Endodermal cell (in vitro differentiated cells): ENCODE measurements around the gene MORN2. TPM values are rescaled to one million over a fixed set of nuclear protein-coding genes. Genes with fewer than 3 reads are reported as not detected.

Source experiments
- DNase-seq: peaks from one replicate; pipeline ENCODE4 v3.0.0-alpha.2; 2017
- H3K27ac ChIP-seq: 2 replicates; pipeline ENCODE4 v1.5.1; 2013; ENCODE audit warnings: mild to moderate bottlenecking, low read depth, low read length, moderate library complexity
- H3K27me3 ChIP-seq: 2 replicates; pipeline ENCODE4 v1.6.1; 2013; ENCODE audit warnings: mild to moderate bottlenecking, low read length, moderate library complexity; ENCODE audit not compliant: insufficient read depth, control insufficient read depth, poor library complexity, severe bottlenecking
- H3K36me3 ChIP-seq: 2 replicates; pipeline ENCODE4 v1.7.0; 2013; ENCODE audit warnings: mild to moderate bottlenecking, low read length, moderate library complexity; ENCODE audit not compliant: control insufficient read depth, insufficient read depth
- H3K4me1 ChIP-seq: one replicate; pipeline ENCODE4 v1.7.0; 2013; ENCODE audit warnings: low read length; ENCODE audit not compliant: control insufficient read depth, insufficient read depth
- H3K4me3 ChIP-seq: 2 replicates; pipeline ENCODE4 v1.5.1; 2013; ENCODE audit warnings: mild to moderate bottlenecking, low read length, moderate library complexity
- H3K9ac ChIP-seq: 2 replicates; pipeline ENCODE4 v1.6.1; 2013; ENCODE audit warnings: mild to moderate bottlenecking, low read length, moderate library complexity; ENCODE audit not compliant: poor library complexity, severe bottlenecking; ENCODE audit errors: extremely low read depth
- H3K9me3 ChIP-seq: 2 replicates; pipeline ENCODE4 v1.6.1; 2013; ENCODE audit warnings: mild to moderate bottlenecking, low read length, moderate library complexity; ENCODE audit not compliant: control insufficient read depth
- H3K27ac Mint-ChIP-seq: 2 replicates; pipeline ENCODE4 v1.8.0; 2020; ENCODE audit warnings: mixed read lengths
- H3K27me3 Mint-ChIP-seq: 2 replicates; pipeline ENCODE4 v1.8.0; 2021; ENCODE audit warnings: mild to moderate bottlenecking, mixed read lengths; ENCODE audit not compliant: insufficient read depth
- H3K36me3 Mint-ChIP-seq: 2 replicates; pipeline ENCODE4 v1.8.0; 2020; ENCODE audit warnings: low read depth, mixed read lengths
- H3K4me1 Mint-ChIP-seq: 2 replicates; pipeline ENCODE4 v1.8.0; 2020; ENCODE audit warnings: mixed read lengths
- H3K4me3 Mint-ChIP-seq: 2 replicates; pipeline ENCODE4 v1.8.0; 2020; ENCODE audit warnings: mild to moderate bottlenecking, moderate library complexity, mixed read lengths
- H3K9me3 Mint-ChIP-seq: 2 replicates; pipeline ENCODE4 v1.8.0; 2020; ENCODE audit warnings: mild to moderate bottlenecking, mixed read lengths
- CTCF ChIP-seq: fragments of 200-600 bp; sonication (generic); conservative IDR thresholded peaks from 2 replicates; pipeline ENCODE4 v1.5.0; 2021; ENCODE audit warnings: antibody characterized with exemption, mild to moderate bottlenecking
- WGBS, 2 experiments: methylation state at CpG; one replicate each; pipeline versions ENCODE4 v1.1.5 to v1.1.7; 2013; ENCODE audit warnings: missing lambda C conversion rate in 2 of 2, mixed read lengths in 1 of 2; ENCODE audit not compliant: insufficient coverage in 1 of 2, insufficient read length in 1 of 2; 5-methylcytosine and 5-hydroxymethylcytosine counted together
- total RNA-seq, 2 donors: library from RNA; stranded (reverse); fragmentation: NEBNext Ultra II Directional in 1 of 2; extraction: Animal tissue kit (Norgen Biotek cat#: 25700) in 1 of 2; gene quantifications; 2 replicates in 1 of 2; 3 replicates in 1 of 2; pipeline ENCODE4 v1.2.1, GENCODE V29; 2021

MORN2 gene
- total RNA-seq, 2 donors from 2014 or later = 13.7 to 27.5 TPM

GRCh38 chr2:38900726-38901125 is 24.9 kb downstream of the MORN2 start:
- no peak for DNase-seq
- Mint-ChIP-seq H3K4me3 (no peak overlapping the region), H3K27ac (peak overlapping the region; percentile 58), H3K9me3 (no peaks in the 10 kb centered on the region), H3K36me3 (no peaks in the 10 kb centered on the region), H3K27me3 (no peaks in the 10 kb centered on the region), H3K4me1 (no peaks in the 10 kb centered on the region)
- 86 to 92% methylated on average over 1 of the region's 1 CpG for WGBS, 2 experiments
- Histone ChIP-seq H3K27ac (no peak overlapping the region), H3K4me1 (no peaks in the 10 kb centered on the region), H3K4me3 (no peak overlapping the region), H3K9me3 (no peaks in the 10 kb centered on the region), H3K9ac (no peak overlapping the region), H3K36me3 (no peaks in the 10 kb centered on the region), H3K27me3 (no peaks in the 10 kb centered on the region)
- no peak for TF ChIP-seq CTCF

GRCh38 chr2:38905251-38905650 is 29.5 kb downstream of the MORN2 start:
- Histone ChIP-seq H3K27me3 (no peaks in the 10 kb centered on the region), H3K27ac (no peak overlapping the region), H3K4me1 (no peaks in the 10 kb centered on the region), H3K4me3 (no peak overlapping the region), H3K36me3 (no peaks in the 10 kb centered on the region), H3K9me3 (no peaks in the 10 kb centered on the region), H3K9ac (no peak overlapping the region)
- WGBS, 2 experiments = 92% methylated on average over 2 of the region's 2 CpGs
- Mint-ChIP-seq H3K4me1 (no peaks in the 10 kb centered on the region), H3K4me3 (no peak overlapping the region), H3K36me3 (no peaks in the 10 kb centered on the region), H3K27ac (no peak overlapping the region), H3K27me3 (no peaks in the 10 kb centered on the region), H3K9me3 (no peaks in the 10 kb centered on the region)
- no peak for DNase-seq
- no peak for TF ChIP-seq CTCF

GRCh38 chr2:38907242-38907641 is 31.5 kb downstream of the MORN2 start:
- Mint-ChIP-seq H3K4me1 (no peaks in the 10 kb centered on the region), H3K27ac (no peak overlapping the region), H3K27me3 (no peaks in the 10 kb centered on the region), H3K4me3 (no peak overlapping the region), H3K9me3 (no peaks in the 10 kb centered on the region), H3K36me3 (no peaks in the 10 kb centered on the region)
- no peak for DNase-seq
- Histone ChIP-seq H3K9me3 (no peaks in the 10 kb centered on the region), H3K4me1 (no peaks in the 10 kb centered on the region), H3K9ac (no peak overlapping the region), H3K27me3 (no peaks in the 10 kb centered on the region), H3K36me3 (no peaks in the 10 kb centered on the region), H3K27ac (no peak overlapping the region), H3K4me3 (no peak overlapping the region)
- TF ChIP-seq CTCF = no peak
- WGBS, 2 experiments = 78 to 87% methylated on average over 1 of the region's 1 CpG
